GM23338 (cell line): ENCODE data around the gene CENPE. TPM values are rescaled to one million over a fixed set of nuclear protein-coding genes. Genes with fewer than 3 reads are reported as not detected.
"Not testable (repeated sequence)": the region's sequence is repeated elsewhere in the genome, so short reads cannot be mapped to it uniquely, and the experiment has no call there.

Experiments
- ATAC-seq: fragments of 200-7000 bp; cut with Tn5 transposase; 3 replicates; pipeline ENCODE4 v1.9.1; 2020
- DNase-seq: peaks from one replicate; pipeline ENCODE4 v3.0.0-alpha.2; 2015; ENCODE audit warnings: low spot score
- H2AFZ ChIP-seq: fragments of 200-600 bp; sonication (generic); 2 replicates; pipeline ENCODE4 v1.8.0; 2016; ENCODE audit warnings: antibody characterized with exemption, mild to moderate bottlenecking, moderate library complexity
- H3F3A ChIP-seq: fragments of 200-600 bp; sonication (generic); replicated peaks from 2 replicates; pipeline ENCODE4 v1.8.0; 2017; ENCODE audit warnings: antibody characterized with exemption, mixed run types, low read depth
- H3K27ac ChIP-seq: fragments of 200-600 bp; sonication (generic); 2 replicates; pipeline ENCODE4 v1.6.1; 2016; ENCODE audit warnings: low read depth
- H3K27me3 ChIP-seq: fragments of 200-600 bp; sonication (generic); 2 replicates; pipeline ENCODE4 v1.8.0; 2016; ENCODE audit warnings: mild to moderate bottlenecking, mixed run types, moderate library complexity; ENCODE audit not compliant: insufficient read depth
- H3K36me3 ChIP-seq: fragments of 200-600 bp; sonication (generic); 2 replicates; pipeline ENCODE4 v1.8.0; 2016; ENCODE audit warnings: mild to moderate bottlenecking; ENCODE audit not compliant: insufficient read depth
- H3K4me1 ChIP-seq: fragments of 200-600 bp; sonication (generic); 2 replicates; pipeline ENCODE4 v1.8.0; 2016; ENCODE audit warnings: mild to moderate bottlenecking, moderate library complexity; ENCODE audit not compliant: insufficient read depth
- H3K4me2 ChIP-seq: fragments of 200-600 bp; sonication (generic); 2 replicates; pipeline ENCODE4 v1.7.1; 2017; ENCODE audit warnings: mixed run types
- H3K4me3 ChIP-seq: fragments of 200-600 bp; sonication (generic); 2 replicates; pipeline ENCODE4 v1.6.1; 2016; ENCODE audit warnings: mixed run types
- H3K79me2 ChIP-seq: fragments of 200-600 bp; sonication (generic); replicated peaks from 2 replicates; pipeline ENCODE4 v1.8.0; 2017; ENCODE audit warnings: mild to moderate bottlenecking; ENCODE audit not compliant: insufficient read depth
- H3K9me2 ChIP-seq: fragments of 200-600 bp; sonication (generic); 2 replicates; pipeline ENCODE4 v1.8.0; 2017; ENCODE audit not compliant: insufficient read depth
- H4K20me1 ChIP-seq: fragments of 200-600 bp; sonication (generic); replicated peaks from 2 replicates; pipeline ENCODE4 v1.8.0; 2017; ENCODE audit warnings: mild to moderate bottlenecking; ENCODE audit not compliant: insufficient read depth
- H3K27ac Mint-ChIP-seq: 2 replicates; pipeline ENCODE4 v1.8.0; 2020; ENCODE audit warnings: inconsistent platforms, mild to moderate bottlenecking, moderate library complexity, mixed read lengths
- H3K27me3 Mint-ChIP-seq: 3 replicates; pipeline ENCODE4 v1.8.0; 2022; ENCODE audit warnings: low read depth, mild to moderate bottlenecking, moderate library complexity, mixed read lengths, inconsistent platforms; ENCODE audit not compliant: insufficient read depth, poor library complexity
- H3K36me3 Mint-ChIP-seq: 3 replicates; pipeline ENCODE4 v1.8.0; 2021; ENCODE audit warnings: low read depth, mild to moderate bottlenecking, inconsistent platforms, moderate library complexity, mixed read lengths
- H3K4me1 Mint-ChIP-seq: 3 replicates; pipeline ENCODE4 v1.8.0; 2020; ENCODE audit warnings: mild to moderate bottlenecking, inconsistent platforms, mixed read lengths
- H3K4me3 Mint-ChIP-seq: 3 replicates; pipeline ENCODE4 v1.8.0; 2021; ENCODE audit warnings: moderate library complexity, mild to moderate bottlenecking, inconsistent platforms, mixed read lengths
- H3K9me3 Mint-ChIP-seq: 3 replicates; pipeline ENCODE4 v1.8.0; 2020; ENCODE audit warnings: moderate library complexity, mild to moderate bottlenecking, inconsistent platforms, mixed read lengths
- ETS1 ChIP-seq: IDR thresholded peaks from 2 replicates; pipeline ENCODE4 v1.6.1; 2016; ENCODE audit warnings: antibody characterized with exemption
- EZH2 ChIP-seq: fragments of 200-600 bp; sonication (generic); IDR thresholded peaks from one replicate; pipeline ENCODE4 v1.8.0; 2017; ENCODE audit warnings: antibody characterized with exemption, mild to moderate bottlenecking, low read depth; ENCODE audit not compliant: unreplicated experiment
- REST ChIP-seq: IDR thresholded peaks from one replicate; pipeline ENCODE4 v1.6.1; 2018; ENCODE audit warnings: antibody characterized with exemption; ENCODE audit not compliant: unreplicated experiment
- polyA plus RNA-seq: library from polyadenylated mRNA; unstranded; fragments of >200 nt; fragmentation: Nextera tagmentation; extraction: Ambion mirVana; gene quantifications from 2 replicates; pipeline ENCODE4 v1.2.1, GENCODE V29; 2016
- total RNA-seq: library from RNA; depleted of rRNA; stranded (reverse); fragments of >200 nt; shearing (Covaris generic); gene quantifications from 2 replicates; pipeline ENCODE4 v1.2.3, GENCODE V29; 2014
- TF ChIP-seq, protein P1 (sequence below), 2 experiments: fragments of 200-600 bp in 1 of 2; sonication (generic) in 1 of 2; conservative IDR thresholded peaks; 2 replicates each; pipeline versions ENCODE4 v1.5.1 to v1.6.1; 2016 to 2017; ENCODE audit warnings: antibody characterized with exemption in 2 of 2, low read depth in 2 of 2, mild to moderate bottlenecking in 2 of 2, moderate library complexity in 1 of 2

The CENPE gene
- total and polyA plus RNA-seq, 2 experiments from 2014 or later: 42.2 to 46.7 TPM

- no peak for TF ChIP-seq REST
- TF ChIP-seq EZH2: no peak
- no peak for TF ChIP-seq ETS1
Measured at GRCh38 chr4:103244251-103244650, 46.1 kb upstream of the CENPE start (continued).

DNA sequence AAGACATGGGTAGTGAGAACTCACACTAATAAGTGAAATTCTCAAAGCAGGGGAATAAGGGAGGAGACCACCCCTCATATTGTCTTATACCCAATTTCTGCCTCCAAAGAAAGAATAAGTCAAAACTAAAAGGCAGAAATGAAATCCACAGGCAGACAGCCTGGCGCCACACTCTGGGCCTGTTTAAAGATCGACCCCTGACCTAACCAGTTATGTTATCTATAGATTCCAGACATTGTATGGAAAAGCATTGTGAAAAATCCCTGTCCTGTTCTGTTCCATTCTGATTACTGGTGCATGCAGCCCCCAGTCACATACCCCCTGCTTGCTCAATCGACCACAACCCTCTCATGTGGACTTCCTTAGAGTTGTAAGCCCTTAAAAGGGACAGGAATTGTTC, 32.8 kb upstream of the CENPE start:
- Mint-ChIP-seq H3K36me3 (peaks cover 20% of the 10 kb centered on the region; the same call in 2 of the 3 replicates), H3K9me3 (peaks cover 18% of the 10 kb centered on the region)

GRCh38 chr4:103223556-103223955, 25.4 kb upstream of the CENPE start:
- H2AFZ ChIP-seq, H3K9me3 Mint-ChIP-seq, DNase-seq, H3K4me1 Mint-ChIP-seq, H3K27me3 Mint-ChIP-seq, H3K36me3 Mint-ChIP-seq, H3K4me3 ChIP-seq, H3K27ac Mint-ChIP-seq, H3K4me1 ChIP-seq, H3K4me2 ChIP-seq, ATAC-seq, H3K27ac ChIP-seq, H3K9me2 ChIP-seq, H3K27me3 ChIP-seq, H4K20me1 ChIP-seq, H3K4me3 Mint-ChIP-seq, H3K36me3 ChIP-seq, H3F3A ChIP-seq, H3K79me2 ChIP-seq: not testable (repeated sequence)

More for the DNA sequence above, 32.8 kb upstream of the CENPE start:
- H3K27ac ChIP-seq, H3F3A ChIP-seq, H3K4me1 ChIP-seq, H3K4me2 ChIP-seq, H3K4me1 Mint-ChIP-seq, DNase-seq, H3K9me2 ChIP-seq, H3K27ac Mint-ChIP-seq, H3K4me3 ChIP-seq, H3K79me2 ChIP-seq, H3K27me3 ChIP-seq, H3K36me3 ChIP-seq, H2AFZ ChIP-seq, H3K27me3 Mint-ChIP-seq, H3K4me3 Mint-ChIP-seq, H4K20me1 ChIP-seq, ATAC-seq: not testable (repeated sequence)

DNA sequence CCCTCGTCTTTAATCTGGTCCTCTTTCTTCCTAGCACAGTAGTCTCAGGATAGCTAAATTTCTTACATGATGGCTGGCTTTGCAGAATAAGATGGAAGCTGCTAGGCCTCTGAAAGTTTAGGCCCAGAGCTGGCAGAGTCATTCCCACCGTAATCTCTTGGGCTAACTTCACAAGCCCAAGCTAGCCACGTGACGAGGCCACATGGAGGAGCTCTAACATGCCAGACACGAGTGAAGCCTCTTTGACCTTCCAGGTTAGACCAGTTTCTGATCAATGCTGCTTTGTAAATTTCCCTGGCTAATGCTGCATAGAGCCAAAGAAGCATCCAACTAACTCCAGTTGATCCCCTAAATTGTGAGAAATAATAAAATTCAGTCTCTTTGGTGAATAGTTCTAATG, 9.5 kb upstream of the CENPE start:
- no peaks in the 10 kb centered on the region for H3K79me2 ChIP-seq
- no peak for TF ChIP-seq REST
- TF ChIP-seq, protein P1, sequence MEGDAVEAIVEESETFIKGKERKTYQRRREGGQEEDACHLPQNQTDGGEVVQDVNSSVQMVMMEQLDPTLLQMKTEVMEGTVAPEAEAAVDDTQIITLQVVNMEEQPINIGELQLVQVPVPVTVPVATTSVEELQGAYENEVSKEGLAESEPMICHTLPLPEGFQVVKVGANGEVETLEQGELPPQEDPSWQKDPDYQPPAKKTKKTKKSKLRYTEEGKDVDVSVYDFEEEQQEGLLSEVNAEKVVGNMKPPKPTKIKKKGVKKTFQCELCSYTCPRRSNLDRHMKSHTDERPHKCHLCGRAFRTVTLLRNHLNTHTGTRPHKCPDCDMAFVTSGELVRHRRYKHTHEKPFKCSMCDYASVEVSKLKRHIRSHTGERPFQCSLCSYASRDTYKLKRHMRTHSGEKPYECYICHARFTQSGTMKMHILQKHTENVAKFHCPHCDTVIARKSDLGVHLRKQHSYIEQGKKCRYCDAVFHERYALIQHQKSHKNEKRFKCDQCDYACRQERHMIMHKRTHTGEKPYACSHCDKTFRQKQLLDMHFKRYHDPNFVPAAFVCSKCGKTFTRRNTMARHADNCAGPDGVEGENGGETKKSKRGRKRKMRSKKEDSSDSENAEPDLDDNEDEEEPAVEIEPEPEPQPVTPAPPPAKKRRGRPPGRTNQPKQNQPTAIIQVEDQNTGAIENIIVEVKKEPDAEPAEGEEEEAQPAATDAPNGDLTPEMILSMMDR (conservative IDR thresholded peaks at IDR 0.05; ENCODE audit: low read depth in 2 of 2): peak; percentile 51 to 87
- no peaks in the 10 kb centered on the region for H3K4me1 Mint-ChIP-seq
- H3F3A ChIP-seq: no peaks in the 10 kb centered on the region
- H3K4me1 ChIP-seq: no peaks in the 10 kb centered on the region
- no peaks in the 10 kb centered on the region for H3K27me3 ChIP-seq
- H3K36me3 ChIP-seq: no peaks in the 10 kb centered on the region
- H3K9me3 Mint-ChIP-seq: no peaks in the 10 kb centered on the region
- H3K4me3 ChIP-seq: no peak overlapping the region
- ATAC-seq: peak; percentile 88
- H3K4me3 Mint-ChIP-seq: no peak overlapping the region
- peak; percentile 74 for DNase-seq
- H3K4me2 ChIP-seq: no peak overlapping the region
- no peaks in the 10 kb centered on the region for H3K9me2 ChIP-seq
- H4K20me1 ChIP-seq: no peaks in the 10 kb centered on the region
- no peaks in the 10 kb centered on the region for H3K27me3 Mint-ChIP-seq
- H2AFZ ChIP-seq: peak overlapping the region; percentile 41
- no peaks in the 10 kb centered on the region for H3K36me3 Mint-ChIP-seq
- no peak overlapping the region for H3K27ac Mint-ChIP-seq
- H3K27ac ChIP-seq: no peak overlapping the region
